Spleen (tissue), 7 donors: ENCODE results near the gene FHAD1.

Experiments used
- POLR2A ChIP-seq, 3 donors: fragments of 450-650 bp; IDR thresholded peaks; one replicate each; pipeline ENCODE4 v1.5.1; 2017; ENCODE audit warnings: antibody characterized with exemption in 3 of 3, mild to moderate bottlenecking in 1 of 3
- POLR2AphosphoS5 ChIP-seq, 3 donors: sonication (generic); formaldehyde crosslinking; IDR thresholded peaks; one replicate each; pipeline ENCODE4 v1.5.1; 2017; ENCODE audit warnings: antibody characterized with exemption in 3 of 3
- TF ChIP-seq, protein P1 (sequence below), 11 experiments: fragments of 200-600 bp in 7 of 11; fragments of 450-650 bp in 4 of 11; sonication (generic) in 4 of 11; IDR thresholded peaks in 8 of 11; conservative IDR thresholded peaks in 3 of 11; 1 replicate in 7 of 11; 2 replicates in 4 of 11; pipeline versions ENCODE4 v1.4.0 to v1.8.0; 2016 to 2021; ENCODE audit warnings: antibody characterized with exemption in 11 of 11, inconsistent platforms in 4 of 11, mild to moderate bottlenecking in 1 of 11
- donor health status: DM: no; HTN: no; CAD: no; lungs with moderate emphysema.
- donor health status: DM: no; HTN: no; CAD: no.
- donor health status: DM: no; HTN: no; CAD: no.

DNA sequence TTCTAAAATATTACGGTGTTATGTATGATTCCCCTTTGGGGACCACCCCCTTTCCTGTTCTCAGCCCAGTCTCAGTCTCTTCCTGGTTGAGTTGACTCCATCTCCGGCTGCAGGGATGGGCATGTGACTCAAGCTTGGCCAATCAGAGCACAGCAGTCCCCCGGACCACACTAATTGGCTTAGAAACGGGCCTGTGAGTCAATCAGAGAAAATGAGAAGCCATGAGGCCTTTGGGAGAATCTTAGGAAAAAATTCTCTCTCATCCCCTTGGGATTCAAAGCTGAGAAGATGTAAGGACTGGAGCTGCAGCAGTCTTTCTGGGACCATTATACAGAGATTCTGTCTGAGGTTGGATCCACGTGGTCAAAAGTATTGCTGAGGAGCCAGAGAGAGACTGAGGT, 10.7 kb upstream of the FHAD1 start:
- TF ChIP-seq POLR2AphosphoS5 (IDR thresholded peaks at IDR 0.05) (no peak), POLR2A (IDR thresholded peaks at IDR 0.05) (no peak)
- TF ChIP-seq, protein P1, sequence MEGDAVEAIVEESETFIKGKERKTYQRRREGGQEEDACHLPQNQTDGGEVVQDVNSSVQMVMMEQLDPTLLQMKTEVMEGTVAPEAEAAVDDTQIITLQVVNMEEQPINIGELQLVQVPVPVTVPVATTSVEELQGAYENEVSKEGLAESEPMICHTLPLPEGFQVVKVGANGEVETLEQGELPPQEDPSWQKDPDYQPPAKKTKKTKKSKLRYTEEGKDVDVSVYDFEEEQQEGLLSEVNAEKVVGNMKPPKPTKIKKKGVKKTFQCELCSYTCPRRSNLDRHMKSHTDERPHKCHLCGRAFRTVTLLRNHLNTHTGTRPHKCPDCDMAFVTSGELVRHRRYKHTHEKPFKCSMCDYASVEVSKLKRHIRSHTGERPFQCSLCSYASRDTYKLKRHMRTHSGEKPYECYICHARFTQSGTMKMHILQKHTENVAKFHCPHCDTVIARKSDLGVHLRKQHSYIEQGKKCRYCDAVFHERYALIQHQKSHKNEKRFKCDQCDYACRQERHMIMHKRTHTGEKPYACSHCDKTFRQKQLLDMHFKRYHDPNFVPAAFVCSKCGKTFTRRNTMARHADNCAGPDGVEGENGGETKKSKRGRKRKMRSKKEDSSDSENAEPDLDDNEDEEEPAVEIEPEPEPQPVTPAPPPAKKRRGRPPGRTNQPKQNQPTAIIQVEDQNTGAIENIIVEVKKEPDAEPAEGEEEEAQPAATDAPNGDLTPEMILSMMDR (IDR thresholded peaks at IDR 0.05 in 8 of 11, conservative IDR thresholded peaks at IDR 0.05 in 3 of 11) = no peak
